Activated CD8-positive, alpha-beta memory T cell treated with anti-CD3 and anti-CD28 coated beads for 36 hours (primary cell): ENCODE data around the gene GPSM3. TPM values are rescaled to one million over a fixed set of nuclear protein-coding genes. Genes with fewer than 3 reads are reported as not detected.

Experiments used
- CTCF ChIA-PET: fragments of 350-600 bp; sonication (Branson Sonifier 250); formaldehyde crosslinking; loops from one replicate; lab custom pipeline; 2021; ENCODE audit warnings: antibody characterized with exemption; lab: Charles Lee
- POLR2A ChIA-PET: fragments of 350-600 bp; sonication (Branson Sonifier 250); formaldehyde crosslinking; loops from one replicate; lab custom pipeline; 2021; ENCODE audit warnings: antibody characterized with exemption; lab: Charles Lee
- total RNA-seq, 2 experiments: library from RNA; stranded (reverse); gene quantifications; one replicate each; pipeline ENCODE4 v1.2.3, GENCODE V29; 2021

GPSM3 gene
- total RNA-seq, 2 experiments from 2014 or later, result 69.4 to 73.0 TPM

GRCh38 chr6:32181148-32181702 lies 11.2 kb downstream of the GPSM3 start:
- ChIA-PET CTCF (no interaction called here), POLR2A (no interaction called here)

GRCh38 chr6:32179766-32180405 lies 12.6 kb downstream of the GPSM3 start:
- CTCF ChIA-PET, result interaction anchor here (1.3 to 1.5 kb wide), 2 partner anchors 13 to 16 kb away, joined by 6 to 7 read pairs; partner anchors contain the start of gene GPSM3

DNA sequence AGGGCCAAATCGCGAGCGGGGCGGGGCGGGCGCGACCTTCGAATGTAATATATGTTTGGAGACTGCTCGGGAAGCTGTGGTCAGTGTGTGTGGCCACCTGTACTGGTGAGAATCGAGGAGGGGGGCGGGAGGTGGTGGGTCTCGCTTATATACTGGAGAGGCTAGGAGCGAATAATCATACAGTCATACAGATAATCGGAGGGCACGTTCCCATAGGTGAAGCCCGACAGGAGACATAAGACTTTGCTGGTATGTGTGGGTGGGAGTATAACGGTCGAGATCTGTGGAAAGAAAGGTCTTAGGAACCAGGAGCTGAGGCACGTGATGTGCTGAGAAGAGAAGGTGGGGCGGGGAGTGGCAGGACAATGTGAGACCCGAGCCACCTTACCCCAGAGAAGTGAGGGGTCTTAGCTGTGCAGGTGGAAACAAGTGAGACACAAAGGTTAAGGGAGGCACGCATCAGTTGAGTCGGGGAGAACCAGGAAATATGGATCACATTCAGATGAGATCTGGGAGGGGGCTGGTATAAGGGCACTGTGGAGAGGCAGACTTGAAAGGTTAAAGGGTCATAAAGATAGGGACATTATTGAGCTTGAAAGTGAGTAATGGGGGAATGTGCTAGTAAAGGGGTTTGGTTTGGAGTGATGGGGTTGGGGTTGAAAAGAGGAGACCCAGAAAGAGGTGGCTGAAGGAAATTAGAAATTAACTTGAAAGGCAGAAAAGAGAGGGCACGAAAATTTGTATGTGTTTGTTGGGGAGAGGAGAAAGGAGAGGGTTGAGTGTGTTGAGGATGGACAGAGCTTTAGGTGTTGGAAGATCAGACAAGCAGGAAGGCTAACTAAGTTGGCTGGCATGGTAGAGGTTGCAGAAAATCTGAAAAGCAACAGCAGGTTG lies 13.6 kb downstream of the GPSM3 start:
- ChIA-PET CTCF (interaction anchor here (0.7 to 1.5 kb wide), 4 partner anchors 9 to 67 kb away, joined by 4 to 7 read pairs (median 5); partner anchors contain the start of gene GPSM3), POLR2A (interaction anchor here (0.5 to 1.2 kb wide), 5 partner anchors 11 to 167 kb away, joined by 3 to 16 read pairs (median 7); partner anchors contain the start of genes GPSM3 and PBX2)

More at GRCh38 chr6:32179766-32180405, 12.6 kb downstream of the GPSM3 start:
- POLR2A ChIA-PET, result interaction anchor here (0.7 to 1.2 kb wide), 2 partner anchors 16 to 51 kb away, joined by 4 to 11 read pairs; no protein-coding TSS in a partner anchor

DNA sequence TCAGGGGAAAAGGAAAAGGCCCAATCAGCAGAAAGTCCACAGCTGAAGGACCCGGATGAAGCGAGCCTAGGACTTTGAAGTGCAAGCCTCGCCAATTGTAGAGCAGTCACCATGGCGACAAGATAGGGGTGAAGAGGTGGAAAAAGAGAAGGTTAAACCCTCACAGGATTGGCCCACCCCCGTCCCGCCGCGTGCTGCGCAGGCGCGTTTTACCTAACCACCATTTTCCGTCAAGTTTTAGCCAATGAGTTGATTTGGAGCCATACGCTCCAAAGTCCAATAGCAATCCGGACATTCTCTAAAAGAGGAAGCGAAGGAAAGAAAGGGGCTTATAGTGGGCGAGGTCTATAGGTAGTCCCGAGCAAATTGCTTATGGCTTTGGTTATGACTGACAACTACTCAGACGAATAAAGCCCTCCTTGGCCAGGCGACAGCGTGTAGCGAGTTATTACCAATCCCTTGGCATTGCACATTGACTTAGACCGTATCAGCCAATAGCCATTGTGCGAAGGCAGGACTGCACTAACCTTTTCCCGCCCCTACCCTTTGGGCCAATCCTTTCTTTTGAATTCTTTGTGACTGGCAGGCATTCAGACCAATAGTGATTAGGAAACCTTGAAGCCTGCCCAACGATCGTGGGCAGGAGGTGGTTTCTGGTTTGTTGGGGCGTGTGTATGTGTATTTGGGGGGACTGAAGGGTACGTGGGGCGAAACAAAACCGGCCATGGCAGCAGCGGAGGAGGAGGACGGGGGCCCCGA lies 14.5 kb downstream of the GPSM3 start, which contains the start of gene RNF5:
Gene RNF5 (plus strand): TSS at position 618 of the 759 bp plus-strand sequence. CDS start 107 bp downstream, at position 725.
- ChIA-PET CTCF (interaction anchor here (1.2 to 1.5 kb wide), 2 partner anchors 10 to 15 kb away, joined by 4 to 7 read pairs; partner anchors contain the start of gene GPSM3), POLR2A (interaction anchor here (1.2 kb wide), 1 partner anchor 15 kb away, joined by 7 read pairs; the partner anchor contains the start of gene GPSM3)

DNA sequence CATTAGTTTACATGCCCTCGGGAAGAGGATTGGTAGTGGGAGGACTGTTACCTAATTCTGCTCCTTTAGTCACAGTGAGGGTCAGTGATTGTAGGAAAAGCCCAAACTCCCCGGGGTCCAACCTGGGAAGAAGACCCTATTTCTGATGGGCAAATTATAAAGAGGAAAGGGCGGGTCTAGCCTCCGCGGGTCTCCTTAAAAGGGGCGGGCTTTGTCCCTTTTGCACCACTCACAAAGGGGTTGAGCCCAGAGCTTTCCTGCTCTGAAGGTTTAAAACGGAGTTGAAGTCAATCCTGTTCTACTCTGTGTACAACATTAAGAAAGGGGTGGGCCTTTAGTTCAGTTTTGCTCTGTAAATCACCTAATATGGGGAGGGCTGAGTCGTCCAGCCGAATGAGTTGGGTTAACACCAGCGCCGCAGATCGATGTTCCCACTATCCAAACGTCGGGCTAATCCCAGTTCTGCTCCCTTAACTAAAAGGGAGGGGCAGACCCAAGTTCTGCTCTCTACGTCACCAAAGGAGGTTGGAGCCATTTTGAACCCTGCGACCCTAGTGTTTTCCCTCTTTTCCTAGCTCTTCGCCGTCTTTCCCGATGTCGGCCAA lies 15.2 kb downstream of the GPSM3 start:
- ChIA-PET POLR2A (no interaction called here), CTCF (interaction anchor here (1.5 to 1.7 kb wide), 2 partner anchors 10 to 18 kb away, joined by 4 read pairs; no protein-coding TSS in a partner anchor)

DNA sequence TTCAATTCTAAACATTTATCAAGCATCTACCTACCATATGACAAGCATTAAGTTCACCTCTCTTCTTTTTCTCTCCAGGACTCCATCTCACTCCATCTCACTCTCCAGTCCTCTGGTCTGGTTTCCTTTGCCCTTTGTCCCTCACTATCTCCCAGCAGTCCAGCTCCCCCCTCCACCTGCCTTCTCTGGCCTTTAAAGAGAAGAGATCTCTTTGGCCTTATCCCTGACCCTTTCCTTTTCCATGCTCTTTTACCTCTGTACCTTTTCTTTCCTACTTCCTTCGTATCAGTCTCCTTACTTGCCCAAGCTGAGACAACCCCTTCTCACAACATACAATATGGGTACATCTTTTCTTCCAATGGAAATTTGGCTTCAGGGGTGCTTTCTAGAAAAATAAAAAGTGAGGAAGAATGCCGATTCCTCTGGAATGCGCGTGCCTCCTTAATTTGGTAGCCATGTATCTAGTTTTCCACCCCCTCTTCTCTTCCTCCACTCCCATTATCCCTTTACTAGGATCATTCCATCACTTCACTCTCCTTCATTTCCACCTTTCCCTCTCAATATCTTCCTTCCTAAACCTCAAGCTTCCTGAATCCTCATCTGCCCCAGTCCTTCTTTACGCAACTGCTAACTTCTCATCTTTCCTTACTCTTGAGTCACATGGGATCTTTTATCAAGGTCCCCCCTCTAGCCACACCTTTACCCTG lies 15.8 kb downstream of the GPSM3 start:
- ChIA-PET CTCF (interaction anchor here (1.5 to 1.7 kb wide), 2 partner anchors 11 to 19 kb away, joined by 4 read pairs; no protein-coding TSS in a partner anchor), POLR2A (interaction anchor here (0.7 kb wide), 1 partner anchor 16 kb away, joined by 4 read pairs; the partner anchor contains the start of gene GPSM3)

- CTCF ChIA-PET, result interaction anchor here (1.5 to 1.7 kb wide), 2 partner anchors 12 to 20 kb away, joined by 4 read pairs; no protein-coding TSS in a partner anchor
- POLR2A ChIA-PET, result interaction anchor here (0.7 kb wide), 1 partner anchor 17 kb away, joined by 4 read pairs; the partner anchor contains the start of gene GPSM3
Observed at GRCh38 chr6:32175711-32176475, 16.6 kb downstream of the GPSM3 start, which contains the start of gene AGPAT1. Gene AGPAT1 (minus strand): TSS chr6:32176084. CDS start chr6:32171496, 4,588 bp downstream.

GRCh38 chr6:32175322-32175710 lies 17.1 kb downstream of the GPSM3 start:
- ChIA-PET CTCF (no interaction called here), POLR2A (no interaction called here)

DNA sequence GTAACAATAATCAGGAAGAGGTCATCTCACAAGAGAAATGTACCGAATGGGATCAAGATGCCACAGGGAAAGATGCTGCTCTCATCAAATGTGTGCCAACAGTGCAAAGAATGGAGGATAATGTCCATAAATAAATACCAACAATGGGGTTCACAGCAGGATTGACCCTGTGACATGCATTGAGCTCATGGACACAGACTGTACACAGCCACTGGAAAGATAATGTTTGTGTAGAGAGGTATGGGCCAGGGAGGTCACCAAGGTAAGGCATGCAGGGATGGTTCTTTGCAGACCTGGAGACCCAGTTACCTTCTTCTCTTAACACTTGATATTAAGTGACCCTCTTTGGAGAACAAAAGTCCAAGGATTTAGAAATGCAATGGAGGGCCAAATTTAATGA lies 18.0 kb downstream of the GPSM3 start:
- ChIA-PET CTCF (no interaction called here), POLR2A (no interaction called here)

DNA sequence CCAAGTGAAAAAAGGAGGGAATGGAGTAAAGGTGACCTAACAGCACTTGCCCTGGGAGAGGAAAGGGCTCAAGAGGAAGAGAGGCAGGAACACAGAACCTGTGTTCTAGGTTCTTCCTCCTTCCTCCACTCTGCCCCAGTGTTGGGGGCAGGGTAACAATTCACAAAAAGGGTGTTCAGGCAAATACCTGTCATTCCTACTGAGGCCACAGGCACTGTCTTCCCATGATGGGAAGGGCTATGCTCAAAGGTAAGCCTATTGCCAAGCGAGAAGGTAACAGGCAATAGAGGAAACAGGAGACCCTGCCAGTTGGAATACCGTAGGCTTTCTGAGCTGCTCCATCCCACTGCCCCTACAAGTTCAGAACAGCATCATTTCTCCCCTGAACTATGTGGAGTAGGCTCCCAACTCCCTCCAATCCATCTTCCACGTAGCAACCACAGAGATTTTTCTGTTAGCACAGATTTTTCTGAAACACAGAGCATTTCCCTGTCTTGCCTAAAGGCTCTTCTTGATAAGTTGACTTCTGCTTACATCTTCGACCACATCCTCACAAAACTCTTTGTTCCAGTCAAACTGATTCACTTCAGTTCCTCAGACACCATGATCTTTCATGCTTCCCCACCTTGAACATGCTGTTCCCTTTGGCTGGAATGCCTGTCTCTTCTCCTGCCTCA lies 19.3 kb downstream of the GPSM3 start:
- ChIA-PET POLR2A (no interaction called here), CTCF (no interaction called here)

DNA sequence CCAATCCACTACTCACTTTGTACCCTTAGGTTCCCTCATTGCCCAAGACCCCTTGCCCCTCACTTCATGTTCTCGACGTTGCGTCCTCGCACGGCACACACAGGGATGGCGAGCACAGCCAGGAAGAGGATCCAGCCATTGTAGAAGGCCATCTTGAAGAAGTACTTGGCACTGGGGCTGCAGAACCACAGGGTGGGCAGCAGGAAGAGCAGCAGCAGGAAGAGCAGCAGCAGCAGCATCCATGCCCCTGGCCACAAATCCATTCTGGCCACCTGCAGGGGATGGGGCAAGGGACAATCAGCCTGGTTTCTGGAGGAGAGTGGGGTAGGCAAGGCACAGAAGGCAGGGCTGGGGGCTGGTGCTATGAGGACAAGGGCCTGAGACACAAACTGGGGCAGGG lies 21.2 kb downstream of the GPSM3 start:
- CTCF ChIA-PET, result no interaction called here
- POLR2A ChIA-PET, result no interaction called here

DNA sequence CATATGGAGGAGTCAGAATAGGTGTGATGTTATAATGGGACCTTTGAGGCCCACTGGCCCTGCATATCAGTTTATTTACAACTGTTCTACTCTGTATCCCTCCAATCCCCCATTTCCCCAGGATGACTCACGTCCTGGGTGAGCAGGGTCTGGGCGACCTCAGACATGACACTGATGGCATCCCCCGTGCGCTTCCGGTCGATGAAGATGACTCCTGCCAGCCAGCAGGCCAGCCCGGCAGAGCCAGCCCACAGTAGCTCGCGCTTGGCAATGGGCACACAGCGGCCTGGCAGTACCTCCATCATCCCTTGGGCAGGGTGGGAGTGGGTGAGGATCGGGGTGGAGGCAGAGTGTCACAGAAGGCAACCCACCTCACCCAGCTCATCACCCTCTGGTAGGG lies 22.1 kb downstream of the GPSM3 start:
- POLR2A ChIA-PET, result no interaction called here

DNA sequence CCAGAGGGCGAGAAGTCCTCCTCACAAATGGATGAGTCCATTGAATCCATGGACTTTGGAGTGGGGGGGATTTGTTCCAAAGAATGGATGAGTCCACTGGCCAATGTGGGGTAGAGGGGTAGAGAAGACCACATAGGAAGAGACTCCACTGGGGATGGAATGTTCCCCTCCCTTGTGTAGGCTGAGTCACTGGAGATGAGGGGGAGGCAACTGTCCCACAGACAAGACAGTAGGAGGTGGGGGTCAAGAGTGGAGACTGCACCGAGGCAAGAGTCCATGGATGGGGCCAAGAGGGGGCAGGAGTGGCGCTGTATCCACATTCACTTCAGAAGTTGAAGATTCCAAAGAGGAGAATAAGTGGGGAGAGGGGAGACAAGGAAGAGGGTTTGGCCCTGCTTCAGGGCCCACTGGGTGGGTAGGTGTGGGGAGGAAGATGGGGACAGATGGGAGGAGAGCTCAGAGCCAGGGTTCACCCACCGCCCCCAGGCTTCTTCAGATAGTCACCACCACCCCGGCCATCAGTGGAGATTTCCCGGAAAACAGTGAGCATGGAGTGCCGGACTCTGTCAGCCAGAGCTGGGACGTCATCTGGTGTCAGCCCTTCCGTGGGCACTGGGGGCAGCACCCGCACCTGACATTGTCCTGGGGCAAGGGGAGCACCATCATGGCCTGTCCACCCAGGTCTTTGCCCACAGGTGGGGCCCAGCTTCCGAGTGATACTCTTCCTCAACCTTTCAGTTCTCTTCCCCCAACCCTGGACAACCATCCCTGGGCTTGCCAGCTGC lies 23.4 kb downstream of the GPSM3 start:
- ChIA-PET POLR2A (no interaction called here), CTCF (no interaction called here)

More for the DNA sequence above, 22.1 kb downstream of the GPSM3 start:
- CTCF ChIA-PET, result no interaction called here

- ChIA-PET CTCF (no interaction called here), POLR2A (no interaction called here)
Observed at GRCh38 chr6:32168350-32168749, 24.1 kb downstream of the GPSM3 start.

DNA sequence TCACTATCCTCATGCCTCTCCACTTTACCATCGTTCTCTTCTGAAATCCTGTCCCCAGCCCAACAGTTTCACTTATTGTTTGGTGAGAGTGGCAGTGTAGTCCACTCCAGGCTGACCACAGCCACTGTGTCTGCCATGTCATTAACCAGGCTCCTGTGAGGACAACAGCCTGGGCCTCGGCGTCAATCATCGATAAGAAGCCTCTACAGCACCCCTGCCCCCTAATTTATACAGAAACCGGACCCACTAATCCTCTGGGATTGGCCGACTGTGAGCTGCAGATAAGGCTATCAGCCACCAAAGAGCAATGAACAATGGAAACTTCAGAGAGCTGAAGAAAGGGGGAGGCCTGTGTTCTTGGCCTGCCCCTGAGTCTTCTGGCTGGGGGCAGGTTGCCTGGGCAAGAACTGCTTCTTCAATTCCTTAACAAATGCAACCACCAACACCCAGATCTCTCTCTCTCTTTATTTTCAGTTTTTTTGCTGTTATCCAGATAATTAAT lies 24.6 kb downstream of the GPSM3 start:
- POLR2A ChIA-PET, result no interaction called here

More for the DNA sequence above, 24.6 kb downstream of the GPSM3 start:
- CTCF ChIA-PET, result no interaction called here
